ENCODE measurements around the gene TPI1.

DNA sequence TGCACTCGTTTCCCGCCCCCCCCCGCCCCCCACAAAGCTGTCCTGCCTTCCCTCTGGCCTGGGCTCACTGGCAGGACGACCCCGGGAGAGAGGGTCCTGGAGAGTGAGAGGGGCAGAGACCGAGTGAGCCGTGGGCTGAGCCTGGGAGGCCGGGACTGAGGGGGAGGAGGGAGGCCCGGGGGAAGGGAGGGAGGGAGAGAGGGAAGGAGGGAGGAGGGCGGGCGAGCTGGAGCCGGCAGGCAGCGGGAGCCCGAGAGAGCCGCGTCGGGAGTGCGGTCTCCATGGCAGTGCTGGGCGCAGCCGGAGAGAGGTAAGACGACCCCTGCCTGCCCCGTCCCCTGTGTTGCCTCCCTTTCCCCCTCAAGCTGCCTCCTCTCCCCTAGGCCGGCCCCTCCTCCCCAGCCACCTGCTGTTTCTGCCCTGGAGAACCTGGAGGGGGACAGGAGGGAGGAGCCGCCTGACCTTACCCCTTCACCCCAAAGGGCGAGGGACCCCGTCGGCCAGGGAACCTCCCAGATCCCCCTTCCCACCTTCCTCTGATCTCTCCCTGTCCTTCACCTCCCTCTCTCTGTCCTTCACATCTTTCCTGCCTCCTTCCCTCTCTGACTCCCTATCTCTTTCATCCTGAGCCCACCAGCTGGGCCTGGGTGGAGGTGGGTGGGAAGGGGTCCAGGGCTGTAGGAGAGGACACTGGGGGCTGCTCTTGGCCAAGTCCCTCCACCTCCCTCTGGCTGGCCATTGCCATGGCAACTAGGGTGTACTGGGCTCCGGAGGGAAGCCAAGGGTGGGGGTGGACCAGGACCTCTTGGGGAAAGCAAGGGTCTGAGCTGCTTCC, 45.5 kb upstream of the TPI1 start, which contains the start of gene GPR162:
- TF ChIP-seq, protein P1, sequence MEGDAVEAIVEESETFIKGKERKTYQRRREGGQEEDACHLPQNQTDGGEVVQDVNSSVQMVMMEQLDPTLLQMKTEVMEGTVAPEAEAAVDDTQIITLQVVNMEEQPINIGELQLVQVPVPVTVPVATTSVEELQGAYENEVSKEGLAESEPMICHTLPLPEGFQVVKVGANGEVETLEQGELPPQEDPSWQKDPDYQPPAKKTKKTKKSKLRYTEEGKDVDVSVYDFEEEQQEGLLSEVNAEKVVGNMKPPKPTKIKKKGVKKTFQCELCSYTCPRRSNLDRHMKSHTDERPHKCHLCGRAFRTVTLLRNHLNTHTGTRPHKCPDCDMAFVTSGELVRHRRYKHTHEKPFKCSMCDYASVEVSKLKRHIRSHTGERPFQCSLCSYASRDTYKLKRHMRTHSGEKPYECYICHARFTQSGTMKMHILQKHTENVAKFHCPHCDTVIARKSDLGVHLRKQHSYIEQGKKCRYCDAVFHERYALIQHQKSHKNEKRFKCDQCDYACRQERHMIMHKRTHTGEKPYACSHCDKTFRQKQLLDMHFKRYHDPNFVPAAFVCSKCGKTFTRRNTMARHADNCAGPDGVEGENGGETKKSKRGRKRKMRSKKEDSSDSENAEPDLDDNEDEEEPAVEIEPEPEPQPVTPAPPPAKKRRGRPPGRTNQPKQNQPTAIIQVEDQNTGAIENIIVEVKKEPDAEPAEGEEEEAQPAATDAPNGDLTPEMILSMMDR (IDR thresholded peaks at IDR 0.05; ENCODE audit: insufficient read depth, low read depth, low read length) = no peak
- no peak for TF ChIP-seq EZH2 (IDR thresholded peaks at IDR 0.05; ENCODE audit: insufficient read depth, low read length)

All from astrocyte (in vitro differentiated cells and primary cell).